Rectal smooth muscle tissue (tissue), 1 donor: ENCODE results near the gene C10orf62.

Experiments used
- H3K27ac ChIP-seq: one replicate; pipeline ENCODE4 v1.7.0; 2013; ENCODE audit warnings: low read depth, low read length, inconsistent platforms
- H3K27me3 ChIP-seq: one replicate; pipeline ENCODE4 v1.7.0; 2013; ENCODE audit warnings: low read length; ENCODE audit not compliant: control insufficient read depth, insufficient read depth
- H3K36me3 ChIP-seq: one replicate; pipeline ENCODE4 v1.7.0; 2013; ENCODE audit warnings: low read length; ENCODE audit not compliant: control insufficient read depth, insufficient read depth
- H3K4me1 ChIP-seq: one replicate; pipeline ENCODE4 v1.7.0; 2013; ENCODE audit warnings: low read length; ENCODE audit not compliant: control insufficient read depth, insufficient read depth
- H3K4me3 ChIP-seq: one replicate; pipeline ENCODE4 v1.7.0; 2013; ENCODE audit warnings: low read length
- H3K9ac ChIP-seq: one replicate; pipeline ENCODE4 v1.7.0; 2013; ENCODE audit warnings: low read length

Gene C10orf62

DNA sequence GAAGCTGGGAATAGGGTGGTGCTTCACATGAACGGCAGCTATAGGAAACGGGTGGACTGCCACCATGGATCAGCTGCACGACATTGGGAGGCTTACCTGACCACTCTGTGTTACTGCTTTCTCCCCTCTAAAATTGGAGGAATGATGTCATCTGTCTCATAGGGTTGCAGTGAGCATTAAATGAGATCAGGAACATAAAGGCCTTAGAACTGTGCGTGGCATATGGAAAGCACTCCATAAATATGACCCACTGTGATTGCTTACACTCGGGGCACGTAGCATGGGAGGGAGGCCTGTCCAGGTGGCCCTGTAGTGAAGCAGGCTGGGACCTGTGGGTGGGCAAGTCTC lies 9.7 kb downstream of the C10orf62 start:
- no peak overlapping the region for H3K9ac ChIP-seq
- H3K27ac ChIP-seq: no peak overlapping the region
- no peaks in the 10 kb centered on the region for H3K27me3 ChIP-seq
- peaks cover 11% of the 10 kb centered on the region for H3K4me1 ChIP-seq
- no peaks in the 10 kb centered on the region for H3K36me3 ChIP-seq
- H3K4me3 ChIP-seq: no peak overlapping the region

DNA sequence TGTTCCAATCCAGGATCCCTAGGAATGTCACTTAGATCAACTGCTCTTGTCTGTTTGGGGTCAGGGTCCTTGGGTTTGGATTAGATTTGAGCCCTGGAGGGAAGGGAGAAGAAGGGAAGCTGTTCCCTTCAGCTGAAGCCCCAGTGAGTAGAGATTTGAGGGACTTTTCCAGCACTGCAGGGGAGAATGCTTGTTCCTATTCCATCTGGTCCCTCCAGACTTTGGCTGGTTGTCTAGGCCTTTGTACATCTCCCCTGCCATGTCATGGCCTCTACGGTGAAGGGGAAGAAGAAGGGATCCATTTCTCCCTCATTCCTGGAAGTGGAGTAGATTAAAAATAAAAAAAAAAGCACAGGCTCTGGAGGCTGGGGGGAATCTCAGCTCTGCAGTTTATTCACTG lies 11.1 kb downstream of the C10orf62 start:
- Histone ChIP-seq H3K9ac (no peak overlapping the region), H3K27ac (no peak overlapping the region), H3K36me3 (no peaks in the 10 kb centered on the region), H3K4me3 (no peak overlapping the region), H3K27me3 (no peaks in the 10 kb centered on the region), H3K4me1 (peaks cover 11% of the 10 kb centered on the region)

DNA sequence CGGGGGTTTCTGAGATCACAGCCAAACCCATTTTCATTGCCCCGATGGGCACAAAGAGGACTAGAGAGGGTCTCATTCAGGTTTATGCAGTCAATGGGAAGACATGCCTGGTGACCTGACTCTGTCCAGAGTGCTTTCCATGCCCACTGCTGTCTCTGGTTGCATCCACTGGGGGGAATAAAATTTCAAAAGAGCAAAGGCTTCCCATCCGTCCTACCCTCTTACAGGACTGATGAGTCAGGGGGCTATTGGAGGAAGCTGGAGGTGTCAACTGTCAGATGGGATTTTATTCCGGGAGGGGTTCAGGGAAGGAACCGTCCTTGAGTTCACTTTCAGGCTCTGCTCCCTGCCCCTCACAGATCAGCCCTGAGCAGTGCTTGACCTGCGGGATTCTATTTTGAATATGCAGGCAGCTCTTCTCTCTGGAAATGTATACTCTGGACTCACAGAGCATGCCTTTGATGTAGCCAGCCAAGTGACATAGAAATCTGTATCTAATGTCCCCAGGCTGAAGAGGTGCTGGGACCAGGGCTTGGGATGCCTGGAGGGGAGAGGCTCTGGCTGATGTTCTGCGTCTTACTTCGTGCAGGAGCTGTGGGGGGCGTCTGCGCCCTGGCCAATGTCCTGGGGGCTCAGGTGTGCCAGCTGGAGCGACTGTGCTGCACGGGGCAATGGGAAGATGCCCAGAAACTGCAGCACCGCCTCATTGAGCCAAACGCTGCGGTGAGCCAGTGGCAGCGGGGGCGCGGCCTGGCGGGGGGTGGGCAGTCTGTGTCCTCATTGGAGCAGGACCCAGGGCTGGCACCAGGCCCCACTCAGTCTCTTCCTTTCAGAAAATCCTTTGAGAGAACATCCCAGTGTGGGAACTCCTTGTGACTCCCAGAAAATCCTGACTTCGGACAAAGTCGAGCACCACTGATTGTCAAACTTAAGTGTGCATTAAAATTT lies 12.0 kb downstream of the C10orf62 start:
- no peaks in the 10 kb centered on the region for H3K27me3 ChIP-seq
- no peak overlapping the region for H3K4me3 ChIP-seq
- no peak overlapping the region for H3K9ac ChIP-seq
- H3K27ac ChIP-seq: no peak overlapping the region
- peaks cover 4% of the 10 kb centered on the region for H3K4me1 ChIP-seq
- H3K36me3 ChIP-seq: no peaks in the 10 kb centered on the region

DNA sequence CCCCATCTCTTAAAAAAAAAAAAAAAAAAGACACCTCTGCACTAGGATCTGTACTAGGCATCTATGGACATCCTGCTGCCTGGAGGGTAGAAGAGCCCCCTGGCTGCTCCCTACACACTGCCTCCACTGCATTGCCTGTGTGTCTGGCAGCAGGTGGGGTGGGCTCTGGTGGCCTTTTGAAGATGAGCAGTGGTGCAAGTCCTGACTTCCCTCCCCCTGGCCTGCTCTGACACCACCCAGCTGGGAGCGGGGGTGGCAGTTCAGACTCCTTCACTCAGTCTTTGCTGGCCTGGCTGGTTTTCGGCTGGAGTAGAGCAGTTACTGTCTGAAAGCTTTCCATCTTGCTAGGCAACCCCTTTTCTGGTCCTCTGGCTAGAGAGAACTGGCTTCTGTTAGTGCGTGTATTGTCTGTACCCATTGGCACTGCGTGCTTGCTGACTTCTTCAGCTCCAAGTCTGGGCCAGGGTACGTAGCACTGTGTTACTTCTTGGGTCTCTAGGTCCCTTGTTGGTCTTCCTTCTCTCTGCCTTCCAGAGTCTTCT lies 17.6 kb downstream of the C10orf62 start:
- H3K4me1 ChIP-seq: peaks cover under 1% of the 10 kb centered on the region
- H3K27me3 ChIP-seq: no peaks in the 10 kb centered on the region
- no peaks in the 10 kb centered on the region for H3K36me3 ChIP-seq
- H3K9ac ChIP-seq: no peak overlapping the region
- no peak overlapping the region for H3K27ac ChIP-seq
- no peak overlapping the region for H3K4me3 ChIP-seq

DNA sequence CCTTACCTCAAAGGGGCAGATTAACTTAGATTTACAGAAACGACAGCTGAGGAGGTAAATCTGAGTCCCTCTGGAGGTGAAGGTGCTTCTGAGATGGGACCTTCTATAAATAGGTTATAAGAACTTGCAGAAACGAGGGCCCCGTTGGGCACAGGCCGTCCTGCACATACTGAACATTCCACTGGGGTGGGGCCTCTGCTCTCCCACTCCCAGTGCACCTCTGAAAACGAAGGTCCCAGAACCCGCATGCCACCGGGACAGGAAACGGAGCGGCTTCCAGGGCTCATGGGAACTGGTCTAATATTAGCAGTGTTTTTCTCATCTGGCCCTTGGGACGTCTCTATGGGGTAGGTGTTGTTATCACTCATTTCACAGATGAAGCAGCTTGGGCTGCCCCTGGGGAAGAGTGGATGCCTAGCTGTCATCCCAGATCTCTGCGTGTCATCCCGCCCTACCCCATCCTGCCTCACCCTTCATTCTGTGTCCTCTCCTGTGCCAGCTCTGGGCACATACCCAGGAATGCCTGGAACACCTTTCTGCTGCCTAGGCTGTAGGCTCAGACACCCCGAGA lies 19.6 kb downstream of the C10orf62 start:
- Histone ChIP-seq H3K9ac (no peak overlapping the region), H3K4me3 (no peak overlapping the region), H3K4me1 (peaks cover 2% of the 10 kb centered on the region), H3K36me3 (no peaks in the 10 kb centered on the region), H3K27me3 (no peaks in the 10 kb centered on the region), H3K27ac (no peak overlapping the region)

DNA sequence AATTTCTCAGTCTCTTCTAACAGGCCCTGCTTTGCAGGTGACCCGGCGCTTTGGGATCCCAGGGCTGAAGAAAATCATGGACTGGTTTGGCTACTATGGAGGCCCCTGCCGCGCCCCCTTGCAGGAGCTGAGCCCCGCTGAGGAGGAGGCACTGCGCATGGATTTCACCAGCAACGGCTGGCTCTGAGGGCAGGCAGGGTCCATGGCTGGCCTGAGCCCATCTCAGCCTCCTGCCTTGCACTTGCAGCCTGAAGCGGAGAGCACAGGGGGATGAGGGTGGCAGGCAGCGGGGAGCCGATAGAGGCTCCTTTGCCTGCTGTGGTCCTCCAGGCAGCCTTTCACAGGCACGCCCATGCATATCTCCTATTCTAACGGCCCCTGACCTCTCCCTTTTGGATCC lies 22.0 kb downstream of the C10orf62 start:
- Histone ChIP-seq H3K4me3 (no peak overlapping the region), H3K36me3 (peaks cover 2% of the 10 kb centered on the region), H3K4me1 (peaks cover 2% of the 10 kb centered on the region), H3K27ac (no peak overlapping the region), H3K27me3 (no peaks in the 10 kb centered on the region), H3K9ac (no peak overlapping the region)

DNA sequence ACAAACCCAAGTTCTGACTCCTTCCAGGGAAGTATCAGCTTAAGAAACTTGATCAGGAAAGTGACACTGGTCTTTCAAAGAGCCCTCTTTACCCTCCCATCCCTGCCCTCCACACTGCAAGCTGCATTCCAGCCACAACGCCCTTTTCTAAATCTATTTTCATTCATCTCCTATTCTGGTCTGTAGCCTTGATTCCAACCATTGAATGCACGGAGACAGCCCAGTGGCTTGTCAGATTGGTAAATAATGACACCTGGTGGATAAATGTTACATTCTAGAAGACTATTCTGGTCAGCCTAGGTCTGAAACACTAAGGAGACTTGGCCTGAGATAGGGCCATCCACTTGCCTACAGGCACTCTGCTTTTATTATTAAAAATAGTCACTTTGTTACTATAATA lies 22.9 kb downstream of the C10orf62 start:
- Histone ChIP-seq H3K27me3 (no peaks in the 10 kb centered on the region), H3K9ac (no peak overlapping the region), H3K27ac (no peak overlapping the region), H3K4me1 (peaks cover 2% of the 10 kb centered on the region), H3K36me3 (peaks cover 2% of the 10 kb centered on the region), H3K4me3 (no peak overlapping the region)

DNA sequence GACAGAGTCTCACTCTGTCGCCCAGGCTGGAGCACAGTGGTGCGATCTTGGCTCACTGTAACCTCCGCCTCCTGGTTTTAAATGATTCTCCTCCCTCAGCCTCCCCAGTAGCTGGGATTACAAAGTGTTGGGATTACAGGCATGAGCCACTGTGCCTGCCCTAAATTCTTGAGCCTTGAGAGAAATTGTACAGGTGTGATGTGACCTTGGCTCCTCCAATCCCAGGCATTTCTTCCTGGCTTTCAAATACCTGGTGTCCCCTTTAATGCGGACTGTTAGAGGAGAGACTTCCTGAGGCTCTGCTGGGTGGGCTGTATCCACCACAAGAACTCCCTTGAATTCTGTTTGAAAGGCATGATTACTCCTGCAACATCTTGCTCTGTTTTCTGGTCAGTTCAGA lies 28.8 kb downstream of the C10orf62 start:
- Histone ChIP-seq H3K27me3 (no peaks in the 10 kb centered on the region), H3K4me3 (no peak overlapping the region), H3K4me1 (no peaks in the 10 kb centered on the region), H3K9ac (no peak overlapping the region), H3K27ac (no peak overlapping the region), H3K36me3 (peaks cover 2% of the 10 kb centered on the region)

DNA sequence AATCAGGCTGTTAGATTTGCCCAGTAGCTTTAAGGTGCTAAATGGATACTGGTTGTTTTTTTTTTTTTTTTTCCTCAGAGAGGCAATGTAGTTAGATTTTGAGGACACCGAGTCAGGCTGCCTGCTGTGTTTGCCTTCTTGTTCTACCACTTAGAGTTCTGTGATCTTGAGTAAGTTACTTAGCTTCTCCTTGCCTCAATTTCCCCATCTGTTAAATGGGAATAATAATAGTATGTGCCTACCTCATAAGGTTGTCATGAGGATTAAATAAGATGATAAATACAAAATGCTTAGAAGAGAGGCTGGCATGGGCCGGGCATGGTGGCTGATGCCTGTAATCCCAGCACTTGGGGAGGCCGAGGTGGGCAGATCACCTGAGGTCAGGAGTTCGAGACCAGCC lies 29.2 kb downstream of the C10orf62 start:
- H3K27ac ChIP-seq: no peak overlapping the region
- no peak overlapping the region for H3K9ac ChIP-seq
- H3K4me1 ChIP-seq: no peaks in the 10 kb centered on the region
- H3K36me3 ChIP-seq: peaks cover 2% of the 10 kb centered on the region
- H3K4me3 ChIP-seq: no peak overlapping the region
- no peaks in the 10 kb centered on the region for H3K27me3 ChIP-seq

DNA sequence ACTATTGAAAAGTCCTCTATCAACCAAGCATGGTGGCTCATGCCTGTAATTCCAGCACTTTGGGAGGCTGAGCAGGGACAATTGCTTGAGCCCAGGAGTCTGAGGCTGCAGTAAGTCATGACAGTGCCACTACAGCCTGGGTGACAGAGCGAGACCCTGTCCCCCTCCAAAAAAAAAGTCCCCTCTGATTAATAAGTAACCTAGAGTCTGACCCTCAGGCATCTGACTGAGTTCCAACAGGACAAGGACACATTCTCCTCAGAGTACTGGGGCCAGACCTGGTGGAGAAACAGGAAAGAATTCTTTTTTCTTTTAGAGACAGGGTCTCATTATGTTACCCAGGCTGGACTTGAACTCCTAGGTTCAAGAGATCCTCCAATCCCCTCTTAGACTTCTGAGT lies 33.8 kb downstream of the C10orf62 start:
- Histone ChIP-seq H3K36me3 (no peaks in the 10 kb centered on the region), H3K27ac (no peak overlapping the region), H3K27me3 (no peaks in the 10 kb centered on the region), H3K9ac (no peak overlapping the region), H3K4me1 (no peaks in the 10 kb centered on the region), H3K4me3 (no peak overlapping the region)

DNA sequence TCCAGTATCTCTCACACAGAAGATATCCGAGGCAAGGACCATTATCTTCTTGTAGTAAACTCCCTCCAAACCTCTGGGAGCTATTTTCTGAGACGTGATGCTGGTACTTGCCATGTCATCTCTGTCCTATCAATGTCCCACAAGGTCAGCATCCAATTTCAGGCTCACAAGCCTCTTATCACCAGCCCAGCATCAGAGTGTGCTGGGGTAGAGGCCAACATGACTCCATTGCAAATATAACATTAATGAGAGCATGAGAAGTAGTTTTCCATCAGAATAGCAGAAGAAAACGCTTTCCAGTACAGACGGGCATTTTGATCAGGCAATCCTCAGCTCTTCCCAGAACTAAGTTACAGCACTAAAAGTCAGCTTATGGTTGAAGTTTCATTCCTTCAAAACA lies 38.2 kb downstream of the C10orf62 start:
- H3K27ac ChIP-seq: no peak overlapping the region
- H3K4me3 ChIP-seq: no peak overlapping the region
- no peak overlapping the region for H3K9ac ChIP-seq
- no peaks in the 10 kb centered on the region for H3K4me1 ChIP-seq
- no peaks in the 10 kb centered on the region for H3K36me3 ChIP-seq
- H3K27me3 ChIP-seq: no peaks in the 10 kb centered on the region

DNA sequence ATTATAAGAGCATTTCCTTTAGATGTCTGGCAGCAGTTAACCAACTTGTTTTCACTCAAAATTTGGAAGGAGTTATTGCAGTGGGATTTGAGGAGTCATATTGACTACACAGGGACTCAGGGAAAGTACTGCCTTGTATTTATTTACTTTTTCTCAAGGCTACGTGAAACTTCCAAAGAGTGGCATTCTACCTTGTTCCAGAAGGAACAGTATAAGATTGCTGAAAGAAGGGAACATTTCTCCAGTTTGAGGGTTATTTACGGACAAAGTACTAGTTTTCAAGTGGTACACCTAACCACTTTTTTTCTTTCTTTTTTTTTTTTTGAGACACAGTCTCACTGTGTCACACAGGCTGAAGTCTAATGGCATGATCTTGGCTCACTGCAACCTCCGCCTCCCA lies 38.7 kb downstream of the C10orf62 start:
- Histone ChIP-seq H3K4me1 (no peaks in the 10 kb centered on the region), H3K27ac (no peak overlapping the region), H3K4me3 (no peak overlapping the region)

DNA sequence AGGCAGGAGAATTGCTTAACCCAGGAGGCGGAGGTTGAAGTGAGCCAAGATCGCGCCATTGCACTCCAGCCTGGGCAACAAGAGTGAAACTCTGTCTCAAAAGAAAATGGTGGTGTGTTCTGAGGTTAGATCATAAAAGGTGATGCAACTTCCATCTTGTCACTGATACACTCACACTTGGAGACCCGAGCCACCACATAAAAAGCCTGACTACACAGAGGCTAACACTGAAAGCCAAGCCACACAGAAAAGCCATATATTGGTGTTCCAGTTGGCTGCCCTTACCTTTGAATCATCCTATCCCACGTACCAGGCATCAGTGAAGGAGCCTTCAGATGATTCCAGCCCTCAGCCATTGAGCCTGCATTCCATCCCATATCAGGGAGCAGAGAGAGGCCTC lies 39.8 kb downstream of the C10orf62 start:
- H3K4me1 ChIP-seq: no peaks in the 10 kb centered on the region
- H3K9ac ChIP-seq: no peak overlapping the region
- H3K36me3 ChIP-seq: no peaks in the 10 kb centered on the region
- no peak overlapping the region for H3K27ac ChIP-seq
- no peaks in the 10 kb centered on the region for H3K27me3 ChIP-seq
- no peak overlapping the region for H3K4me3 ChIP-seq

More for the DNA sequence above, 38.7 kb downstream of the C10orf62 start:
- Histone ChIP-seq H3K27me3 (no peaks in the 10 kb centered on the region), H3K9ac (no peak overlapping the region), H3K36me3 (no peaks in the 10 kb centered on the region)
